Psoas muscle (tissue), 8 donors: ENCODE results near the gene LDLRAD4. TPM values are rescaled to one million over a fixed set of nuclear protein-coding genes. Genes with fewer than 3 reads are reported as not detected.

Experiments
- ATAC-seq, 4 donors: fragments of 200-7000 bp; cut with Tn5 transposase; one replicate each; pipeline ENCODE4 v1.9.1; 2020; ENCODE audit warnings: moderate library complexity in 3 of 4, mild to moderate bottlenecking in 2 of 4
- DNase-seq, 2 donors: peaks; one replicate each; pipeline ENCODE4 v3.0.0-alpha.2; 2020
- H3K27ac ChIP-seq: fragments of 200-600 bp; one replicate; pipeline ENCODE4 v1.8.0; 2022
- H3K27me3 ChIP-seq, 3 donors: fragments of 200-600 bp in 1 of 3; one replicate each; pipeline versions ENCODE4 v1.6.1 to v1.8.0; 2013 to 2022; ENCODE audit warnings: low read length in 2 of 3, mild to moderate bottlenecking in 2 of 3, moderate library complexity in 1 of 3; ENCODE audit not compliant: insufficient read depth in 3 of 3
- H3K36me3 ChIP-seq, 2 donors: fragments of 200-600 bp in 1 of 2; one replicate each; pipeline versions ENCODE4 v1.6.1 to v1.8.0; 2013 to 2022; ENCODE audit warnings: low read depth in 1 of 2, mild to moderate bottlenecking in 1 of 2, moderate library complexity in 1 of 2; ENCODE audit not compliant: insufficient read depth in 1 of 2
- H3K4me1 ChIP-seq: fragments of 200-600 bp; one replicate; pipeline ENCODE4 v1.8.0; 2022
- H3K4me3 ChIP-seq: fragments of 200-600 bp; one replicate; pipeline ENCODE4 v1.8.0; 2022; ENCODE audit warnings: mild to moderate bottlenecking
- H3K9me3 ChIP-seq: fragments of 200-600 bp; one replicate; pipeline ENCODE4 v1.8.0; 2022
- CTCF ChIP-seq: fragments of 200-600 bp; IDR thresholded peaks from one replicate; pipeline ENCODE4 v1.8.0; 2022; ENCODE audit warnings: antibody characterized with exemption
- WGBS, 3 donors: extraction: QIAGEN DNeasy Blood & Tissue Kit; methylation state at CpG; one replicate each; pipeline versions ENCODE4 v1.1.6 to v1.1.7; 2013; 5-methylcytosine and 5-hydroxymethylcytosine counted together
- intact Hi-C, 2 donors: fragments of 100-400 bp; cut with DNase I; formaldehyde crosslinking; loops; one replicate each; pipeline versions ENCODE4 v1.11.0 to v1.14.2; 2022
- polyA plus RNA-seq, 3 donors: library from polyadenylated mRNA; stranded (reverse); fragments of 200-250 nt; gene quantifications; one replicate each; pipeline ENCODE4 v1.2.3, GENCODE V29; 2013
- total RNA-seq, 4 donors: library from RNA; stranded (reverse); fragmentation: NEBNext Ultra II Directional in 2 of 4; extraction: Animal tissue kit (Norgen Biotek cat#: 25700) in 2 of 4; gene quantifications; one replicate each; pipeline versions ENCODE4 v1.2.1 to v1.2.4, GENCODE V29; 2021 to 2023
- donor health status: healthy with polysubstance abuse.
- donor health status: DM: no; HTN: no; CAD: no; lungs with moderate emphysema.
- donor health status: Bipolar disorder and iron deficiency.
- donor health status: healthy.
- donor health status: DM: yes; HTN: yes; CAD: no.
- donor health status: DM: no; HTN: no; CAD: no.
- donor health status: DM: no; HTN: no; CAD: no.
- donor health status: DM: yes; HTN: yes; CAD: no.

LDLRAD4 gene
- total and polyA plus RNA-seq, 7 donors: 1.8 to 13.9 (median 3.8) TPM

GRCh38 chr18:13273800-13274199 lies 55.2 kb downstream of the LDLRAD4 start:
- H3K27me3 ChIP-seq: no peaks in the 10 kb centered on the region
- ATAC-seq (no peak), DNase-seq (no peak)
- intact Hi-C loops: no loop called here
- no peaks in the 10 kb centered on the region for H3K36me3 ChIP-seq
- no peaks in the 10 kb centered on the region for H3K9me3 ChIP-seq
- H3K4me3 ChIP-seq: no peak overlapping the region
- peaks cover 9% of the 10 kb centered on the region for H3K4me1 ChIP-seq
- no peak for TF ChIP-seq CTCF
- no peak overlapping the region for H3K27ac ChIP-seq
- 87 to 90% (median 87%) methylated on average over 9 of the region's 9 CpGs for WGBS, 3 donors

GRCh38 chr18:13275075-13275474 lies 56.5 kb downstream of the LDLRAD4 start:
- Histone ChIP-seq H3K27me3 (no peaks in the 10 kb centered on the region), H3K27ac (no peak overlapping the region), H3K9me3 (no peaks in the 10 kb centered on the region), H3K4me1 (peaks cover 5% of the 10 kb centered on the region), H3K36me3 (peaks cover 0 to 6% of the 10 kb centered on the region in 2 donors), H3K4me3 (no peak overlapping the region)
- no peak for TF ChIP-seq CTCF
- DNase-seq (no peak), ATAC-seq (no peak)
- intact Hi-C loops: no loop called here

GRCh38 chr18:13276530-13277520 lies 58.3 kb downstream of the LDLRAD4 start:
- intact Hi-C loops: no loop called here
- no peaks in the 10 kb centered on the region for H3K9me3 ChIP-seq
- DNase-seq (no peak), ATAC-seq (no peak)
- H3K27ac ChIP-seq: no peak overlapping the region
- TF ChIP-seq CTCF: no peak
- H3K27me3 ChIP-seq: no peaks in the 10 kb centered on the region
- peaks cover 0 to 14% of the 10 kb centered on the region in 2 donors for H3K36me3 ChIP-seq
- WGBS, 3 donors: 78% methylated on average over 23 of the region's 23 CpGs
- peaks cover 5% of the 10 kb centered on the region for H3K4me1 ChIP-seq
- no peak overlapping the region for H3K4me3 ChIP-seq

- no peak for TF ChIP-seq CTCF
- 95 to 98% (median 97%) methylated on average over 10 of the region's 10 CpGs for WGBS, 3 donors
- ATAC-seq: no peak
Observed at GRCh38 chr18:13278062-13278630, 59.6 kb downstream of the LDLRAD4 start.

More at GRCh38 chr18:13278062-13278630, 59.6 kb downstream of the LDLRAD4 start:
- Histone ChIP-seq H3K4me1 (peaks cover 5% of the 10 kb centered on the region), H3K4me3 (no peak overlapping the region), H3K27me3 (no peaks in the 10 kb centered on the region), H3K36me3 (peaks cover 0 to 14% of the 10 kb centered on the region in 2 donors), H3K9me3 (no peaks in the 10 kb centered on the region), H3K27ac (no peak overlapping the region)
- intact Hi-C loops: no loop called here
- DNase-seq: no peak
